NAMALWA (cell line): ENCODE data around the gene DDX54.
A peak's percentile ranks its signal among the peaks of the same experiment; 100 is the strongest.
"Not testable (repeated sequence)": the region's sequence is repeated elsewhere in the genome, so short reads cannot be mapped to it uniquely, and the experiment has no call there.

Source experiments
- DNase-seq: peaks from one replicate; pipeline ENCODE4 v3.0.0-alpha.2; 2015; ENCODE audit warnings: low spot score

Gene DDX54

DNA sequence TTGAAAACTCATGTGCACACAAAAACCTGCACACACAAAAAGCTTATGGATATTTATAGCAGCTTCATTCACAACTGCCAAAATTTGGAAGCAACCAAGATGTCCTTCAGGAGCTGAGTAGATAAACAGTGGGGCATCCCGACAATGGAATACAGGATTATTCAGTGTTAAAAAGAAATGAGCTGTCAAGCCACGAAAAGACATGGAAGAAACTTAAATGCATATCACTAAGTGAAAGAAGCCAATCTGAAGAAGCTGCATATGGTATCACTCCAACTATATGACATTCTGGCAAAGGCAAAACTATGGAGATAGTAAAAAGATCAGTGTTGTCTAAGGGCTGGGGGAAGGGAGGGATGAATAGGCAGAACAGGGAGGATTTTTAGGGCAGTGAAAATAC, 30.7 kb upstream of the DDX54 start:
- no peak for DNase-seq

DNA sequence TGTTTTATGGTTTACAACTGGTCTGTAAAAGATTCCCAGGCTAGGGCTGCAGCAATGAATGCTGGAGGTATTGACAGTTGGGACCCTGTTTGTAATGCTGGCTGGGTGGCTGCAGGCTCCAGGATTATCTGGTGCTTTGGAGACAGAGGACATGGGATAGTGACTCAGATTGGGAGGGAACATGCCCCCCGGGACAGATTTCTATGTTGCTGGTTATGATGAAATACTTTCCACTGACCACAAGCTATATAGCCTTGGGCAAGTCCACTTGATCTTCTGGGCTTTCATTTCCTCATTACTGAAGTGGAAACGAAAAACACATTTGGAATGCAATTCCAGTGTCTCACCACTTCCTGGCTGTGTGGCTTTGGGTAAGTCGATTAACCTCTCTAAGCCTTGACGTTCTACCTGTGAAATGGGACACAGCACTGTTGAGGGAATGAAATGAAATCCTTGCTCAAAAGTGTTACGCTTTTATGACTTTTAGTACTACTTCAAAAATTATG, 29.7 kb upstream of the DDX54 start:
- peak; percentile 65 for DNase-seq

DNA sequence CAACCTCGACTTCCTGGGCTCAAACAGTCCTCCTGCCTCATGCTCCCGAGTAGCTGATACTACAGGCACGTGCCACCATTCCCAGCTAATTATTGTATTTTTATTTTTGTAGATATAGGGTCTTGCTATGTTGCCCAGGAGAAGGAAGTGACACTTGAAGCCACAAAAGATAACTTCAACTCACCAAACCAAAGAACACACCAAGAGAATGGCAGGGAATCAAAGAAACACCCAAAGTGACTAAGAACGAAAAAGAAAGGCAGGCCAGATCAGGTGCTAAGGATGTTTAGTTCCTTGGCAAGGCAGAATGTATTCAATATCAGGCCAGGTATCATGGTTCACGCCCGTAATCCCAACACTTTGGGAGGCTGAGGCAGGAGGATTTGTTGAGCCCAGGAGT, 25.9 kb upstream of the DDX54 start:
- DNase-seq = no peak

DNA sequence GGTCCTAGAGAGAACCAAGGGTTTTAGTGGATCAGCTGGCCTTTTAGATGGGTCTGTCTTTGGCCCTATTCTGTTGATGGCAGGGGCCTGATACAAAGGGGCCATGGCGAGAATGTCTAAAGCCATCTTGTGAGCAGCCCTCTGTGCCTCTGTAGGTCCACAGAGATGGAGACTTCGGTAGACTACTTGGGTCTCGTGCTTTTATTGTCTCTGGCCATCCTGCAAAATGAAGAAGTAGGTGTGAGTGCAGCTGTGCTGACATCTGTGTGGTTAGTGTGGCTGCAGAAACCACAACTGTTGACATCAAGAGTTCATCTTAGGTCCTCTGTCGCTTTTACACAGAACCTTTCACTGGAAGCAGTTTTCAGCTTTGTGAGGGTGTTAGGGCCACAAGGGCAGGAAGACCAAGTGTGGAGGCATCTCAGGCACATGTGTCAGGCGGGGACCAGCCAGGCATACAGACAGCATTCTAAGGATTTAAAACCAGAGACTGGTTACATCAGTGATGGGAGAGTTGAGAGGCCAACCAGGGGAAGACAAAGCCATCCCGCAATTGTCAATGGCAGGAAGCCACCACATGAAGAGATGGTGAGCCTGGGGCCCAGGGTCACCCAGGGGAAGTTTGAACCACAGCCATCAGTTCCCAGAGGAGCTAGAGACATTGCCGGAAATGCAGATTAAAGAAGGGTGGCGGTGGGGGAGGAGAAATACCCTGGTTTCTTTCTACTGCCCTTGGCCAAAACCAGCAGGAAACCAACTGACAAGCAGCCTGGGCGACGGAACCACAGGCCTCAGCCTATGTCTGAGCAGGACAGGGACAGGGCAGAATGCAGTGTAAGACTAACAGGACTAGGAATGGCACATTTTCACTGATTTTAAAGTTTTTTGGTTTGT, 23.0 kb upstream of the DDX54 start:
- peak; percentile 98 for DNase-seq

GRCh38 chr12:113207613-113208040, 22.3 kb upstream of the DDX54 start:
- peak; percentile 76 for DNase-seq

- not testable (repeated sequence) for DNase-seq
These were observed 21.5 kb upstream of the DDX54 start for GRCh38 chr12:113206802-113207201.

DNA sequence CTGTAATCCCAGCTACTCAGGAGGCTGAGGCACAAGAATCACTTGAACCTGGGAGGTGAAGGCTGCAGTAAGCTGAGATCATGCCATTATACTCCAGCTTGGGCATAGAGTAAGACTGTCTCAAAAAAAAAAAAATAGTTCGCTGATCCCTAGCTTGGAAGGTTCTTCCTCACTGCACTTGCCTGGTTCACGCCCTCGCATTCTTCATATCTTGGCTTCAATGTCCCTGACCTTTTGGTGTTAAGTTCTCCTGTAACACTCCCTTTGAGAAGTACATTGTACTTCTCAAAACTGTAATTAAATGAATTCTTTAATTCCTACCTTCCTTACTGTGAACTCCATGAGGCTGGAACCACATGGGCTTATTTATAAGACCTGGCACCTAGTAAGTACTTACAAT, 19.5 kb upstream of the DDX54 start:
- no peak for DNase-seq

GRCh38 chr12:113203852-113204760, 18.8 kb upstream of the DDX54 start:
- peak; percentile 79 for DNase-seq

DNA sequence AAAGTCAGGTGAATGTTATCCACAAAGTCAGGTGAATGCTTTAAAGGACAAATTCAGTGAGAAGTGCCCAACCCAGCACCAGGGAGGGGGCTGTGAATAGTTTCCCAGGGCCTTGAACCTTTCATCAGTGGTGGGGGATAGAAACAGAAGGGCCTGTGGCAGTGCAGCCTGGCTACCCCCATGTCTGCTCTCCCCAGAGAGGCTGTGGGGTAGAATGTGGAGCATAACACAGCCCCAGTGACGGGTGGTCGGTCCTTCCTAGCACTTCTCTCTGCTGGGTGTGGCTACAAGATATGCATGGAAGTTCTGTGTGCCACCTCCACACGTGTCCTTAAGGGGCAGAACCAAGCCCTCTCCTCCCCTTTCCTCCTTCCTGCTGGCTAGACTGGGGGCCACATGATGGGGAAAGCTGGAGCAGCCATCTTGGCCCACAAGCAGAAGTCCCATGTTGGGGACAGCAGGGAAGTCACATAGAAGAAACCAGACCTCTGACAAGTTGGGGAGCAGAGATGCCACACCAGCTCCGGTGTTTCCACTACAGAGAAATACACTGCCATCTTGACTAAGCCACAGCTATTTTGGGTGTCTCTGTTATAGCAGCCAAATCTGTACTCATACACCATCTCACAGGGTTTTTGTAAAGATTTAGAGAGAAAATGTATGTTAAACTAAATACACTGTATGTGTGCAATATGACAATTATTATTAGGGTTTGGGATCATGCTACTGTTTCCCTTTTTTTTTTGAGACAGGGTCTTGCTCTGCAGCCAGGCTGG, 17.2 kb upstream of the DDX54 start:
- DNase-seq = no peak

GRCh38 chr12:113201187-113202177, 16.2 kb upstream of the DDX54 start:
- no peak for DNase-seq

GRCh38 chr12:113200021-113200797, 14.9 kb upstream of the DDX54 start:
- no peak for DNase-seq

- DNase-seq = no peak
These were observed 13.0 kb upstream of the DDX54 start for GRCh38 chr12:113198296-113198695.

DNA sequence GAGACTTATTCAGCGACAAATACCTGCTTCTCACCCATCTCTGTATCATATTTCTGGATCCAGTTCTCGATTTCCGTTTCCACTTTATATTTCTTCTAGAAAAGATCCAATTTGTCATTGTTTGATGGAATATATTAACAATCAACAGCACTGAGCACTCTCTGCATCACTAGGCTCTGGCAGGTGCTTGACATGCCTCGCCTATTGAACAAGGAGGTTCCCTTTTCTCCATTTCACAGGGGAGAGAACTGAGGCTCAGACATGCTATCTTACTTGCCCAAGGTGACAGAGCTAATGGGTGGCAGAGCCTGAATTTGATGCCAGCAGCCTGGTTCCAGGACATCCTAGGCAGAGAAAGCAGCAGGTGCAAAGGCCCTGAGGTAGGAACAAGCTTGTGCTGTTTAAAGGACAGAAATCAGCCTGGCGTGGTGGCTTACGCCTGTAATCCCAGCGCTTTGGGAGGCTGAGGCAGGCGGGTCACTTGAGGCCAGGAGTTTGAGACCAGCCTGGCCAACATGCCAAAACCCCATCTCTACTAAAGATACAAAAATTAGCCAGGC, 12.3 kb upstream of the DDX54 start:
- no peak for DNase-seq

DNA sequence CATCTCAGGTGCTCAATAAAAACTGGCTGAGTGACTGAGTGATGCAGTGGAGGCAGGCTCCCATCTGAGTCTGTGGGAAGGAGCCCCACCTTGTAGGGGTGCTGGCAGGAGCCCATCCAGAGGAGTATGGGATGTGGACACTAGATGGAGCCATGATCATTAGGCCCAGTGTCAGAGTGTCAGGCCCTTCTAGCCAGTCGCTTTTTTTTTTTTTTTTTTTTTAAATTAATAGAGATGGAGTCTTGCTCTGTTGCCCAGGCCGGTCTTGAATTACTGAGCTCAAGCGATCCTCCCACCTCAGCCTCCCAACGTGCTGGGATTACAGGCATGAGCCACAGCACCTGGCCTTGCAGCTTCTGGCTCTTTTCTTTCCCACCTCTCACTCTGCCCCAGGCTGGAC, 11.7 kb upstream of the DDX54 start:
- DNase-seq = peak; percentile 87

DNA sequence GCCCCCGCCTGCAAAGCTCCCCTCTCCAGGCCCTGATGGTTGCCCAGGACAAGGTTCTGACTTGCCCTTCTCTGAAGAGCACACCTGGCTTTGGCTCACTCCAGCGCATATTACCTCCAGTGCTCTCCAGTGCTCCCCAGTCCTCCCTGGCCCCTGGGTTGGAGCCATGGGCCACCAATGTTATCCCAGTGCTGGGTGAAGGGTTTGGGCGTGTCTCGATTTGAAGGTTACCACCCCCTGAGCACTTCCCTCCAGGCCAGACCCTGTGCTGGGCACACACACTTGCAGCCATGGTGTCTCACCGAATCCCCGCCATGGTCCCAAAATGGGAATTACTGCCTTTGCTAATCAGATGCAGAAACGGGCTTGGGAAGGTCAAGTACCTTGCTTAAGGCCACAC, 11.3 kb upstream of the DDX54 start:
- no peak for DNase-seq

DNA sequence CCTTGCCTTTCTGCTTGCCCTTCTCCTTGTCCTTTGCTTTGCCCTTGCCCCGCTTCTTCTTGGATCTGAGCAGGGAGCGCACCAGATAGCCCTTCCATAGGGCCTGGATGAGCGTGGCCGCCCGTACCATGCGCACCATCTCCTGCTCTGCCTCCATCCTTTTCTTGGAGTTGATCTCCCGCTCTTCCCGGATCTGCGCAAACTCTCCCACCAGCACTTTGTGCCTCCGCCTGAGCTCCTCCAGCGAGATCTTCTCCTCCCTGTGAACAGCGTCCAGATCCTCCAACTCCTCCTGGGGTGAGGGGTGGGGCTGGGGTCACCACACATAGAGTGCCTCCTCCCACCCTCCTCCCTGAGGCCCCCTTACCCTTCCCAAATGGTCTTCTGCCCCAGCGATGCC, 10.3 kb upstream of the DDX54 start:
- DNase-seq = no peak

DNA sequence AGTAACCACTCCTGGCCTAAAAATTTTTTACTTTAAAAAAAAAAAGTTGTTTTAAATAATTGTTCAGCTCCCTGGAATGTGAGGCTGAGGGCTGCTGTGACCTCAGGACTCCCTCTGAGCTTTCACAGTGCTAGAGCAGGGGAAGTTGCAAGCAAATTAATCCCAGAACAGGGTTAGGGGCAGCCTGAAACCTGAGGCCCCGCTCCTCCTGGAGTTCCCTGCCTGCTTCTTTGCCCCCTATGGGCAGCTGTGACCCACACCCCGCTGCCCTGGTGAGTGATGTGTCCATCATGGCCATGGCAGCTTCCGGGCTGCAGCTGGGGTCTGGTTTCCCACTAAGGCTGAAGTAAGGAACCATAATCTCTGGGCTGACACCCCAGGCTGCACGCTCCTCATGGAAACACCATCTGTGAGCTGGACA, 9.7 kb upstream of the DDX54 start:
- DNase-seq = no peak

DNA sequence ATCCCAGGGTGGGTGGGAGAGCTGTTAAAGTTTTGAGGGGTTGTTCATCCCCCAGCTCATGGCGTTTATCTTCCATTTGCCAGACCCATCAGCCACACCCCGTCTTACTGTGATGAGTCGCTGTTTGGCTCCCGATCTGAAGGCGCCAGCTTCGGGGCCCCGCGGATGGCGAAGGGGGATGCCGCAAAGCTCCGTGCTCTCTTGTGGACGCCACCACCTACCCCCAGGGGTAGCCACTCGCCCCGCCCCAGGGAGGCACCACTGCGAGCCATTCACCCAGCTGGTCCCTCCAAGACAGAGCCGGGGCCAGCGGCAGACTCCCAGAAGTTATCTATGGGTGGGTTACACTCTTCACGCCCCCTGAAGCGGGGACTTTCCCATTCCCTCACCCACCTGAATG, 5.9 kb upstream of the DDX54 start:
- no peak for DNase-seq

GRCh38 chr12:113190761-113191160, 5.5 kb upstream of the DDX54 start:
- DNase-seq = no peak

- no peak for DNase-seq
These were observed 4.1 kb upstream of the DDX54 start for GRCh38 chr12:113189361-113189760.
